Stimulated activated CD4-positive, alpha-beta T cell treated with anti-CD3 and anti-CD28 coated beads, Interleukin-1b, Interleukin-23, amount 100 ng/mL, for 24 hours (primary cell): ENCODE data around the gene DDX31.
A peak's percentile ranks its signal among the peaks of the same experiment; 100 is the strongest.

ENCODE experiments used
- DNase-seq, 4 experiments: peaks; one replicate each; pipeline ENCODE4 v3.0.0-alpha.2; 2020; ENCODE audit warnings: low read depth in 4 of 4, low spot score in 1 of 4

The DDX31 gene

DNA sequence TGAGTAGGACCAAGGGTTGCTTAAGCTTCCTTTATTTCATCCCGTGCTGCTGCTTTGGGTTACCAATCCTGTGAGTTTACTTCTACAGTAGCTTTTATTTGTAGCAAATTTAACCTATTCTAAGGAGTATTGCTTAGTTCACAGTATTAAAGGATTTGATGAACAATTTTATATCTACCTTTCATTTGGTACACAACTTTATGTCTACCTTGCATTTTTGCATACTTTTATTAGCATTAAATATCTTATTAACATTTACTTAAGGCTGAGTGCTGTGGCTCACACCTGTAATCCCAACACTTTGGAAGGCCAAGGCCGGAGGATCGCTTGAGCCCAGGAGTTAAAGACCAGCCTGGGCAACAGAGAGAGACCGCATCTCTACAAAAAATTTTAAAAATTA lies 4.7 kb upstream of the DDX31 start:
- DNase-seq = no peak

DNA sequence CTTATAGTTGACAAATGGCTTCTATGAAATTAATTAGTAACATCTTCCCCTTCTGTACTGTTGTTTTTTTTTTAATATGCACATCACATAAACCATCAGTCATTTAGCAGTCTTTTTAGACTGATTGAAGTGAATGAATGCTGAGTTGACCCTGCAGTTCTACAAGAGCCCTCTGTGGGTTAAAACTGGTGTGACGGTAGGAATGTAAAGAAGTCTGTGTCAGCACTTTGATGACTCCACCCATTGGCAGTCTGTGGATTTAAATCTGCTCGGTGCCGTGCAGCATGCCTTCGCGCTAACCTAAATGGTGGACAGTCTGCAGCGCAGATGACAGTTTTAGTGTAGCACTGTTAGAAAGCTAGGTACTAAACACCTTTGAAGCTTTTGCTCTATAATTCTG lies 3.6 kb upstream of the DDX31 start:
- no peak for DNase-seq

DNA sequence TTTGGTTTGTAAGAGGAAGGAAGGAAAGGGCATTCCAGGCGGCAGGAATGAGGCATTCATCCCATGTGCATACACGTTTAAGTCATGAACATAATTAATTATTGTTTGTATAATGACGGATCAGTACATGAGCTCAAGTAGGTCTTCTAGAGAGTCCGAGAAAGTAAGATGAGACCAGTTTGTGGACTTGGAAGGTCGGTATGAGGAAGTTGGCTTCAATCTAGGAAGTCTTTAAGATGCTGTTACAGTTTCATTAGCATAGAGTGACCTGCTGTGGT lies 2.6 kb upstream of the DDX31 start:
- DNase-seq = no peak

DNA sequence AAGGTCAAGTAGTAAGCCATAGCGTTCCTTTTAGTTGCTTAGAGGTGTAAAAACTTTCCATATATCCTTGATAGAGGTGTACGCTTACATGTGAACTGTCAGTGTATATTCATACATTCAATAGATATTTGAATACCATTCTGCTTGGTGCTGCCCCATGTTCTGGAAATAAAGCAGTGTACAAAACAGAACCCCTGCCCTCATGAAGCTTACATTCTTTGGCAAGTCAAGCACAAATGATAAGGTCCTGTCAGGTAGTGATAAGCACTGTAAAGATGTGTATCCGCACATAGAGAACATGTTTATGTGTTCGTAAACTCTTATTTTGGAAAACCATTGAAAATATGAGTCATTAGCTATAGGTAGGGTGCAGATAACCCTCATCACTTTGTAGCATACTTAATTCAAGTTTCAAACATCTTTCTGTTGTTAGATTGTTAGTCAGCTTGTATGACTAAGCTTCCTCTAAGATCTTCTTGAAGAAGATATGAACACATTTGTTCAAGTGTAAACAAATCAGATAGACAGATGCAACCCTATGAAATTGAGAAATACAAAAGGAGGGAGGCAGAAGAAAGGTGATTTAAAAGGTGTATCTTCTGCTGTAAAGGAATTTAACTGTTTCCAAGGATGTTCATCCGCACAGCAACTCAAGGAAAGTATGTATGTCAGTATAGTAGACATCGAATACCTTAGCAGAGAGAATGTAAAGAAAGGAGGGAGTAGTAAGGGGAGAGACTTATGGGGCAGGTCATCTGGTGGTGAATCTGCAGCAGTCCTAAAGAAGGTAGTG lies 2.0 kb upstream of the DDX31 start:
- DNase-seq = no peak

DNA sequence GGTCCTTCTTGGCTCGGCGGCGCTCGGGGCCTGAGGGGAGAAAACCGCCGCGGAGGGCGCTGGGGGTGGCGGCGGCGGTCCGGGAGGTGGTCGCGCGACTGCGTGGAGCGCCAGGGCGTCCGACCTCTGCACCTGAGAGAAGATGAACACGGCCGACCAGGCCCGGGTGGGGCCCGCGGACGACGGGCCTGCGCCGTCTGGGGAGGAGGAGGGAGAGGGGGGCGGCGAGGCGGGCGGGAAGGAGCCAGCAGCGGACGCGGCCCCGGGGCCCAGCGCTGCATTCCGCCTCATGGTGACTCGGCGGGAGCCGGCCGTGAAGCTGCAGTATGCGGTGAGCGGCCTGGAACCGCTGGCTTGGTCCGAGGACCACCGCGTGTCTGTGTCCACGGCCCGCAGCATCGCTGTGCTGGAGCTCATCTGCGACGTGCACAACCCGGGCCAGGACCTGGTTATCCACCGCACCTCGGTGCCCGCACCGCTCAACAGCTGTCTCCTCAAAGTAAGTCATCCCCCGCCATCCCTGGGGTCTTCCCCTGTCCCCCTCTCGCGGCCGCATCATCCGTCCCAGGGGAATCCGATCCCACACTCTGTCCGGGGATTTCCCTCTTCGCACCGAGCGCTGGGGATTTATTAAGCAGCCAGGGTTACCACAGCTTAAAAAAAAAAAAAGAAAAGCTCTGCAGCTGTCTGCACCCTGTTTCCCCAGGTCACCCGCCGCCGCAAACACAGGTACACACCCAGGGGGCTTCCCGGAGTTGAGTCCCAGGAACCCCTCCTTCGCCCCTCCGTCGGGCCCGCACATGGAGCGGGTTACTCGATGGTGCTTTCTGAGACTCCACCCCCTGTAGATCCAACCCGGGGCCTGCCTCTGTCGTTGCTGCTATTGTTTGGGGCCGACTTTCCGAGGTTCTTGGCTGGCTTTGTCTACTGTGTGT lies 941 bp upstream of the DDX31 start, which contains the start of gene GTF3C4:
GTF3C4 (plus strand) TSS at position 8 of the 935 bp plus-strand sequence; CDS start at position 143, 135 bp downstream.
- DNase-seq = peak in 3 of 4 experiments; percentile 9 to 25 (median 16)

DNA sequence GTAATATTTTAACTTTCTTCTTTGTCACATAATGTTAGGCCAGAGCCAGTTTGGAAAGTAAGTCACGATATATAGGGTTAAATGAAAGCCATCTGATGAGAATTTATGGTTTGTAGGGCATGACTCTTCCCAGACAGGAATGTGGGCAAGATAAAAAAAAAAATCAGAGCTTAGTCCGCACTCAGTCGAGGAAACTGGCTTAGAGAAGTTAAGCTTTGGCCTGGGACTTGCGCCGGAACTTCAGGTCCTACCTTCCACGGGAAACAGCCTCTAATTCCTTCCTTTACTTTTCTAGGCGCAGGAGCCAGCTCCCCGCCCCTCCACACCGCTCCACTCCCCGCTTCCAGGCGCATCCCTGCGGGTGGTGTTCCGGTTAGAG lies 475 bp downstream of the DDX31 start:
- DNase-seq = no peak

DNA sequence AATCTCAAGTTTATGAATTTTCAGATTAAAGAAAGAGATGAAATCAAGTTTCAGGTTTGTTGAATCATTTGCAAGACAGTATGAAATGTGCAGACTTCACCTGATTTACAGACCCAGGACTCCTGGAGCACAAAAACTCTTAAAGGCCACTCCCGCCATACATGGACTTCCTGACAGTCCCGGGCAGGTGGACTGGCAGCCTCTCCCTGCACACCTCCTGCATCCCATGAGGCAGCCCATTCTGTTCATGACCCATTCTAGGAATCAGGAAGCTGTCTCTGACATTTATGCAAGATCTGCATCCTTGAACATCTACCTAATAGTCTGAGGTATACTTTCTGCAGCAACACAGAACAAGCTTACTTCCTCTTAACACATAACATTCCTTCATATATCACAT lies 5.9 kb downstream of the DDX31 start:
- DNase-seq = no peak

DNA sequence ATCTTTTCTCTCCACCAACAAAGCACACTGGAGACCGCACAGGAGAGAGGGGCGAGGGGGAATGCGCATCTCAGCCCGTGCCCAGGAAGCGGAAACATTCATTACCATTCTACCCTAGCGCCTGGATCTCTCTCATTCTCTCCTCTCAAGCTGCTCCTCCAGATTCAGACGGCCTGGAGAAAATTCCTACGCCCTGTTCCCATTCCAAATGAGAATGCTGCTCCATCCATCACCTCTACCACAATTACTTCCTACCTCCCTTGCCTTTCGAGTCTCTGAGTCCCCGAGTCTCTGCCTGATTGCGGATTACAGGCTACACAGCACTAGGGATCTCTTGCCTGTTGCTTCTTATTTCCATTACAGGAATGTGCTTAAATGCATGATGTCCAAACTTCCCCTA lies 6.7 kb downstream of the DDX31 start:
- DNase-seq = no peak

DNA sequence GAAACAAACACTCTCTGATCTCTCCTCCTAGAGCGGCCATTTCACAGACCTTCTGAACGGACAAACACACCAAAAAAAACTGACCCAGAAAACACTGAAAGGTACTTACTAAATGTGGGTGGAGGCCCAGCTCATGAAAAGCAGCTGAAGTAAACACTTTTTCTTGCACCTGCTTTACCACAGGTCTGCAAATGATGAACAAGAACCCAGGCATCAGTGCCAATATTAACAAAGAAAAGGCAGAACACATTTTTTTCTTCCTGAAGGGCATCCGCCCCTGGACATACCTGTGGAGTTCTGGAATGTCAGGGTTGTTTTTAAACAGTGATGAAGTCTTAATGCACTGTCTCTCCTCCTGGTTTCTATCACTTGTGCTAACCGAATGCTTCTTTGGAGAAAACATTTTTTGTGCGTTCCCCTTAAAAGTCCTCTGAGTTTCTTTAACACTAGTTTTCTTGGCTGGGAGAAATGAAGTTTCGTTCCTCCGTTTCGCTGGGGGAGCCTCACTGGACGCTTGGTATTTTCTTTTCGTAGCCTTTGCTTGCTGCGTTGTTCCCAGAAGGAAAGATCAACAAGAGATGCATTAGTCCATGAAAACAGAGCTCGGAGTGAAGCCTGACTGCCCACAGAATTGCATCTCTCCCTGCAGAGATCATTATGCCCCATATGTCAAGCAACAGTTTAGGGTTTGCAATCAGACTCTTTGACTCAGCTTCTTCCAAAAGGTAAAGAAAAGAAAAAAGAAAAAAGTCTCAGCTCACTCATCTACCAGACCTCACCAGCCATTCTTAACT lies 7.4 kb downstream of the DDX31 start:
- DNase-seq = no peak

DNA sequence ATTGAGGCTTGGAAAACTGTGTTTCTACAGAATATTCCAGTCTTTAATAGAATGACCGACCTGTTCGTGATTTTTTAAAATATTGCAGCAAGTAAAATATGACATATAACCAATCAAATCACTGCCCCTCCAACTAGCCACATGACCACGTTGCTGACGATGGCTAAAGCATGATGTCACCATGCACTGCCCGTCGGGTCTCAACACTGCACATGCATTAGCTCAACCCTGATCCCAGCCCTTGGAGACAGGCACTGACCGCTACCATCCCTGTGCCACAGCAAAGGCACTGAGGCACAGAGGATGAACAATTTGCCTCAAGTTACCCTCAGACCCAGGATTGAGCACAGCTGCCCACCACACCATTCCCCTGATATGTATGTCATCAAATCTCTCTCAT lies 13.5 kb downstream of the DDX31 start:
- no peak for DNase-seq

DNA sequence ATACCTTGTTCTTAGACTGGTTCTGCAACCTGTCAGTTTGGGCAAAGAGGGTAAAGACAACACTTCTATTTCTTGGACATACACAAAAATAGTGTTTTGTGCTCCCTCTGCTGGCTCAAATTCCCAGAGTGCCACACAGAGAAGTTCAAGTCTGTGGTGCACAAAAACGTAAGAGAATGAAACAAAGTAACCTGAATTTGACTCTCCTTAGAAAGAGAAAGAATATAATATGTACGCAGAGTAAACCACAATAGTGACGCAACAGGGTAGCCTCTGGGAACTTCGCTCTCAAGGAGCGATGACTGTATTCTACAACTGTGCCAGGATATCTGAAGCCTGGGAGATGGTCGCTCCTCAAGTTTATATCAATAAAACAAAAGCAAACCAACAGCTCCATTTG lies 18.5 kb downstream of the DDX31 start:
- no peak for DNase-seq

DNA sequence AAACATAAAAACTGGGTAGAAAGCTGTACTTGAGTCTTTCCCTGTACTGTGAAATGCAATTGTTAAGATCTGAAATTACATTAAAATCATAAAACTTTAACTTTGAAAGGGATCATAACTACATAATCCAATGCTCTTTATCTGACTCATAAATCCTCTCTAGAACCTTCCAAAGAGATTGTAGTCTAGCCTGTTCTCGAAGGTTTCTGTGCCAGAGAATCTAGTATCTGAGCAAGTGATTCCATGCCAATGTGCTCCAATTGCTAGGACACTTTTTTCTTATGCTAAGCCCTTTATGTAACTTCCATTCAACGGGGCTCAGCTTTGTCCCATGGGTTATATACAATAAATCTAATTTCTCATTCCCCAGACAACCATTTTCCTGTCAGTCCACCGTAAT lies 21.1 kb downstream of the DDX31 start:
- DNase-seq = no peak

DNA sequence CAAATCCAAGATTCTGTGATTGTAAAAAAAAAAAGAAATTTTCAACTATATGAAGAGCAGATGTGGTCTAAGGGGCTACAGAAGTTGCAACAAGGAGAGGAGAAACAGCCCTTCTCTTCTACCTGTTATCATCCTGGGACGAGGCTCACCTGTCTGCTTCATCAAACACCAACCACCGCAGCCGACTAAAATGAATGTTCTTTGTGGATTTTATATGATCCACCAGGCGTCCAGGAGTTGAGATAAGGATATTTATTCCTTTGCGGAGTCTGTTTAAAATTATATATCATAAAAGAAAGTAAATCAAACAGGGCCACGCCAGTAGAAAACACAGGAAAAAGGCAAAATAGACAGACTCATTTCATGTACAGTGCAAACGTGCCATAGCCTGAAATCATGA lies 21.5 kb downstream of the DDX31 start:
- DNase-seq = no peak

DNA sequence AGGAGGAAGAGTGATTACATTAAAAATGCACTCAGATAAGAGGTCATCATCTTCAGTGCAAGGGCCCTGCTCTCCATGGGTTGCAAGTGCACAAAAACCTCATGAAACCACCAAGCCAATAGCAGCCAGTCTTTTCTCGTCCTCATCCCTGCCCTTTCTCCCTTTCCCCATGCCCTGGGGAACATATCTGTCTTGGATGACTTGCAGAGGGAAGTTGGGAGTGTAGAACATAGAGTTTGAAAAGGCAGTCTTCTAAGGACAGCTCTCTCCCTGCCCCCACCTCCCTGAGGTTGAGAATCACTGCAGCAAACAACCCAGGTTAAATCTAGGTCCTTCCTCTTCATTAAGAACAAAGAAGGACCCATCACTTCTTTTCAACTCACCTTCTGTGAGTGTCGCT lies 22.0 kb downstream of the DDX31 start:
- DNase-seq = no peak

DNA sequence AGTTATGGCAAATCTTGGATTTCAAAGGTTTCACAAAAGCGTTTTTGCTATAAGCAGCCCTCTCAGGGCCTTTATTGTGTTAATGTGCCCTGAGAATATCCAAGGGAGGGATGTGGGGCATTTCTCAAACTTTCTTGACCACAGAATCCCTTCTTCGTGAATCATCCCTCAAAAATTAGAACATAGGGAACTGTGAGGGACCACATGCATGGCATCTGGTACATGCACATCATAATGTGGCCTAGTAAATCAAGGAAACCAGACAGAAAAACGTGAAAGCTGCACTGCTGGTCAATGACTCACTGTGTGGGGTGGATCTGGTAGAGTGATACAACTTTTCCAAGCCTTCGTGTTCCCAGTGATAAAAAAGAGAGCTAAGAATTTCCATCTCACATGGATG lies 22.4 kb downstream of the DDX31 start:
- no peak for DNase-seq

DNA sequence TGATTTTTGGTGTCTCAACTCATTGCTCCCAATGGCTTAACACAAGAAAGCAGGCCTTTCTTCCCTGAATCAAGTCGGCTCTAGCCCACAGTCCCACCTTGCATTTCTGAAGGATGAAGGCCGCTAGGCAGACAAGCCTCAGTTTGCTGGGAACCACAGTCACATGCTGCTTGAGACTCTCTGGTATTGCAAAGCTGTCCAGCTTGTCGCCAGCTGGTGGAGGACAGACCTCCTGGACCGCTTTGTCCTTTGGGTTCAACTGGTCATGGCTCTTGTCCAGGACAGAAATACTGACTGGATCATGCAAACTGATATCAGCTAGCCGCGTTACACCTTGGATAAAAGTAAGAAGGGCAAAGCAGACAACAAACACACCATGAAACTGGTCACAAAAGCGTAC lies 23.1 kb downstream of the DDX31 start:
- DNase-seq = no peak

DNA sequence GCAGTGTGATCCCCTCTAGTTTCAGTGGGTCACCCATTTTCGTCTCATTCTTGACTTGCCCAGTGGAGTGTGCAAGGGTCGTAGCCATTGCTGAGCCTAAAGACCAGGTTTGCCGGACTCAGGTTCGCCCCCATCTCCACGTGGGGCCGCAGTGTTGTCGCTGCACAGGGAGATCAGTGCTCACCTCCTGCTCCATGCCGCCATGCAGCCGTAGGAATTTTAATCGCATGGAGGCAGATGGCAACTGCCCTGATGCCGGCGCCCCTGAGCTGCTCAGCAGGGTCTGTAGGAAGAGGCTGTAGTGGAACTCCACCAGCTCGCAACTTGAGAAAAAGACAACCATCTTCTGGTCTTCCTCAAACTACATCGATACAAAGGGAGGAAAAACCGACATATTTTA lies 24.1 kb downstream of the DDX31 start:
- DNase-seq = no peak

DNA sequence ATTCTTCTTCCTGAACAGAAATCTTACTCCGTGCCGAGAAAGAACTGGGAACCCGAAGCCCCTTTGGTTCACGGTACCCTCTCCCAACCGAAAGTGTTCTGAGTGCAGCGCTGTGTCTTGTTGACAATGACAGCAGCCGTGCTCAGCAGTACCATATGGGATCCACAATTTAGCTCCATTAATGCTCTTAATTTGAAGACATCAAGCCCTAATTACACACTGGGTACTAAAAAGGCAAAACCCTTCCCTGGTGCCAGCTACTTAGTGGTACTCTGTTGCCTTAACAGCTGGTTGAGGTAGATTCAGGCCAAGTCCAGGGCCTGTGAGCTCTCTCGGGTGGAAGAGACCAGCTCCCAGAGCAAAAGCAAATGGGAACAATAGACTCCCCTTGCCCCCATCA lies 24.5 kb downstream of the DDX31 start:
- no peak for DNase-seq

DNA sequence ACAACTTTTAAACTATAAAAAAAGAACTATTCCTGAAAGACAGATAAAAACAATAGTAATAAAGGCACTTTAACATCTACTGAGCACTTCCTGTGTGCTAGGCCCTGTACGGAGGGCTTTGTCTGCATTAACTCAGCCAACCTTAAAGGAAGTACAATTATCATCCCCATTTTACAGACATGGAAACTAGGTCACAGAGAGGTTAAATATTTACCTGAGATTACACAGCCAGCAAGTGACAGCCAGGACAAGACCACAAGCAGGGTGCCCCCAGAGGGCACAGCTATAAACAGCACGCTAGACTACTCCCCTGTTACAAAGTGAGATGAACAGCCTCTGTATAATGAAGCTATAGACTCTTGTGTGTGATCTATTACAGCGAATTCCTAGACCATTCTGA lies 25.5 kb downstream of the DDX31 start:
- DNase-seq = no peak

DNA sequence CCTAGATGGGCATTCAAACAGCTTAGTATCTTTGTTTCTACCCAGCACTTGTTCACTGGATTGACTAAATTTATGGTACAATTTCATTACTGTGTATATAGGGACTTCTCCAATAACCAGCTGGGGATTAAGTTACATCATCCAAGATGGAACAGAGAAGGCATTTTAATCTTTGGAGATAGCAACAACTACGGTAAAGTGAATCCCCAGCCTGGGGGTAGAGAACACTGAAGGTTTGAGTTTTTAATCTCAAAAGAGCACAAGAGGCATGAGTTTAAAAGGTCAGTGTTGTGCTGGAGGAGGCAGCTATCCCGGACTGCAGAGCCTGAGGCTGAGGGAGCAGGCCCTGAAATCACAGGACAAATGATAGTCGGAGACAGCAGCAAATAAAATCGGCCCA lies 28.6 kb downstream of the DDX31 start:
- DNase-seq = no peak

DNA sequence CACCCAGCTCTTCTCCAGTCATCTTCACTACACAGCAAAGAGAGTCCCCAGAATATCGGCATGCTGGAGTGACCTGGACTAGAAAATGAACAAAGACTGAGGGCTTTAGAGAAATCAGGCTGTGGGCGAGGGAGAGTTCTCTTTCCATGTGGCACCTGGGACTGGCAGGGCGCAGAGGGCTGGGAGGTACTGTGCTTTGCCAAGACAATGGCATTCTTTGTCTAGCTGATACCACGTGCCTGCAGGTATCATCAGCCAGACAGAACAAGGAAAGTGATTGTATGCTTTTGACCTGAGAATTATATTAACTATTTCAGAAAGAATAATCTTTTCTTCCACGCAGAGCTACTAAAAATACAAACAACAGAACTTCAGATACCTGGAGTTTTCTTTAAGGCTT lies 30.5 kb downstream of the DDX31 start:
- DNase-seq = no peak

DNA sequence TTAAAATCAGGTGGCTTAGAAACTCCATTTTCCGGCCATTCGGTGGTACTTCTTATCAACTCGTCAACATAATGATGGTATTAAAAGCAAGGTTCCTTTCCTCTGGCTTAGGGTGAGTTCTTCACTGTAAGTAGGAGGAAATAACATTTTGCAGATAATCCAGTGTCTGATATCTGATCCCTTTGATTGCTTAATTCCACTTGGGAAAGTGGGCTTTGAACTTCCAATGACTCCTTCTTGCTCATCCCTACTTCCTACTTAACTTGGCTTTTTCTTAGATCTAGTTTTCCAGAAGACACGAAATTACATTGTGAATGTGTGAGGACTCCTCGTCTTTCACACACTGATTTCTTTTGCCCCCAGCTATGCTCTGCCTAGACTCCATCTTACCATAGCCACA lies 31.5 kb downstream of the DDX31 start:
- DNase-seq = no peak
